ENCODE data around the gene ADRA2A.

ADRA2A gene

GRCh38 chr10:111083222-111084095, 6.6 kb downstream of the ADRA2A start:
- DNase-seq (ENCODE audit: low read depth), result no peak

GRCh38 chr10:111084366-111085255, 7.8 kb downstream of the ADRA2A start:
- DNase-seq (ENCODE audit: low read depth), result no peak

DNA sequence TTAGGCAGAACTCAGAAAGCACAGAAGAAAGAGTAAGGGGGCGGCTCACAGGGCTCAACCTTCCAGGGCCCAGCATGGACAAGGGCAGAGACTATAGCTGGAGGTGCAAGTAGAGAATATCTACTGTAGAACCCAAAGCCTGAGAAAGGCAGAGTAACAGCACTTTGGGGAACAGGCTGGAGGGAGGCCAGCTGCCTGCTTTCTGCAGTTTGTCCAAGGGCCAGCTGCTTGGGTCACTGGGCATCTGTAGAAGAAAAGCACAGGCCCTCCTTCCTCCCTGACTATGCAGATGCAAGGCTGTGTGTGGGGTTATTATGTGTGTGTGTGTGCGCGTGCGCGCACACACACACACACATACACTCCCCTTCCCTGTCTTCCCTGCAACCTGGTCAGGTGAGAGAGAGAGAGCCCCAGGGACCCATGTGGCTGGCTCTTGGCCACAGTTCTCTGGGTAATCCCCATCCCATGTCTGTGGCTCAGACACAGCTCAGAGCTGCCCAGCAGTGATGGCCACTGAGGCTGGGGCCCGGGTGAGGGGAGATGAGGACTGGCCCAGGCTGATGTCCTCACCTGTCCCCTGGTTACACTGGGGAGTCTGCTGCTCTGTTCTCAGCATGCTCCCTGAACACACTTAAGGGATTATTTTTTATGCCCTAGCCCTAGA, 9.0 kb downstream of the ADRA2A start:
- no peak for DNase-seq (ENCODE audit: low read depth)

DNA sequence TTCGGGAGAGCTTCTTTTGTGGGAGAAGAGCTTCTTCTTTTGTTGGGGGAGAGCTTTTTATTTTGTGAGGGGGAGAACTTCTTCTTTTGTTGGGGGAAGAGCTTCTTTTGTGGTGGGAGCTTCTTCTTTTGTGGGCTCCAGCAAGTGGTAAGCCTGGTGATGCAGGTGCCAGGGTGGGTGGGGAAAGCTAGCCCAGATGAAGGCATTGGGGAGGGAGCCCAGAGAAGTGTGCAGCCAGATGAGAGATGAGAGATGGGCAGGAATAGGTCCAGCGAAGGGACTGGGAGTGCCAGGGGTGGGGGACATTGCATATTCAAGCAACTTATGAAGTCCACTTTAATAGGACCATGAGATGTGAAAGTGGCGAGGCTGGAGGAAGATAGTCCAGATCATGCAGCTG, 9.7 kb downstream of the ADRA2A start:
- no peak for DNase-seq (ENCODE audit: low read depth)

- DNase-seq (ENCODE audit: low read depth), result no peak
Measured at GRCh38 chr10:111087331-111087756, 10.5 kb downstream of the ADRA2A start.

- no peak for DNase-seq (ENCODE audit: low read depth)
Measured at GRCh38 chr10:111087968-111088505, 11.2 kb downstream of the ADRA2A start.

DNA sequence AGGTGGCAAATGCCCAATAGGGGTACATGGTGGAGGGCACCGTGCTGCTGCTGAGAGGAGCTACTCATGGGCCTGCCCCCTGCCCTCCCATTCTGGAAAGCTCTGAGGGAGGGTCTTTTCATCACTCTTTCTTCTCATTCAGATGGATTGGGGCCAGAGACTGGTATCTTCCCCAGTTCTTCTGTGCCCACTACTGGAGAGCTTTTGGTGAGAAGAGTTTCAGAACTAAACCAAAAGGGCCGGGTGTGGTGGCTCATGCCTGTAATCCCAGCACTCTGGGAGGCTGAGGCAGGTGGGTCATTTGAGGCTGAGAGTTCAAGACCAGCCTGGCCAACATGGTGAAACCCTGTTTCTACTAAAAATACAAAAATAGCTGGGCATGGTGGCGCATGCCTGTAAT, 12.5 kb downstream of the ADRA2A start:
- DNase-seq (ENCODE audit: low read depth), result no peak

DNA sequence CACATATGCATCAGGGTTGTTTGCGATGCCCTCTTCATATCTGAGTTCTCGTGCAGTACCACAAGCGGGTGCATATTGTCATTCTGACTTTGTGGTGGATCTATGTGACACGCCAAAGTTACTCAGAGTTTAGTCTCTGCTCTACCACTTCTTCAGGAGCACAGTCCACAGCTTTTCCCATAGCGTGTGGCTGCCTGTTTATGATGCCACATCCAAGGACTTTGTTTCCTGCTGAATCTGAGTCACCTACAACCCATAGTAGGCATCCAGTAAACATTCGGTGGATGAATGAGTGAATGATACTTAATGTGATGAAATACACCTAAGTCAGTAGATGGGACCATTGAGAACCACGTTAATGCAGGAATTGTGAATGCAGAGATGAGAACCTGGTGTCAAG, 15.0 kb downstream of the ADRA2A start:
- DNase-seq (ENCODE audit: low read depth), result no peak

DNA sequence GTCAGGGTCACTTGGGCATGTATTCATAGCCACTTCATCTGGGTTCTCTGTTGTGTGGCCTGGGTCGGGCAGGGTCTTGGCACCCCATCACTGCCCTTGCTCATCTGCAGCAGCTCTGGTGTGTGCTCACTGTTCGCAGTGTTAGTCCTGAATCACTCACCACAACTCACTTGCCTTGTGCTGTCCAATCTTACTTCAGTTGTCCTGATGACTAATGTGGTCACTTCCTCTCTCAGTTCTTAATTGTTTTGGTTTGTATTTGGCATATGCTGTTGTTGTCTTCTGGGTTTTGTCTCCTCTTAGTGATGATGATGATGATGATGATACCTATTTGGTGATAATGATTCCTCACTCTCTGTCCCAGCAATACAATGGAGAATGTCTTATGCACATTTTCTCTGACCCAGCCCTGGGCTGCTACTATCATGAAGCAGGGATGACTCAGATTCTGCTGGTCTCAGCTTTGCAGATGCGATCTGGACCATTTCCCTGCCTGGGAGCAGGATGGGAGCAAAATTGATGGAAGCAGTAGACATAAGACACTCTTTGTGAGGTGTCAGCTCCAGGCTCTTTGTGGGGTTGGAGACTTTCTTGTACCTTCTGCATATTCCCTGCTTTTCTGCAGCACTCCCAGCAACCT, 17.0 kb downstream of the ADRA2A start:
- DNase-seq (ENCODE audit: low read depth), result no peak

DNA sequence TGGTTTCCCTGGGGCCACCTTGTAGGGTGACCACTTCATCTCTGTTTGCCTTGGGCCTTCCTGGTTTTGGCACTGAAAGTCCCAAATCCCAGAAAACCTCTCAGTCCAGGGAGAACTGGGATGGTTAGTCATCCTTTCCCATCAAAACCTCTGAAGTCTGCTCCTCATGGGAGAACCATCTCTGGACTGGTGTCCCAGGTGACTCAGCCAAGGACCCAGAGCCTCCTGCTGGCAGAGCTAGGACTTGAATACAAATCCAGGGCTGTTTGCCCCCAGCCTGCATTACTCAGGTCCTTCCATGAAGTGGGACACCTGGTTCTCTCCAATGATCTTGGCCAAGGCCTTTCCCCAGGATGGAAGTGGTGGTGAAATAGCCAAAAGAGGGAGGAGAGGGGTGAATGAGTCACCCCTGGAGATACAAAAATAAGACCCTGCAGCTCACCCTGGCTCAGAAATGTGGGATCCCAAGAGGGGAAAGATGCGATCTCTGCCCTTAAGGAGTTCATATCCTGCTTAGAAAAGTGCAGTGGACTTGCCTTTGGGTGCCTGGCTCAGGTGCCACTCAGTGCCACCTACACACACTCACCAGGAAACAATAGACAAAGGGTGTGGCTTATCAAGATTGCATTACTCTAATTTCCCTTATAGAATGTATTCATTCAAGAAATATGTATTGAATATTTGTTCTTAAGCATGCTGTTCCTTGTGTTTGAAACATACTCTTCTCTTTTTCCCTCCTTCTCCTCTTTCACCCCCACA, 22.0 kb downstream of the ADRA2A start:
- DNase-seq (ENCODE audit: low read depth), result no peak

- no peak for DNase-seq (ENCODE audit: low read depth)
Measured at GRCh38 chr10:111100198-111100597, 23.4 kb downstream of the ADRA2A start.

- DNase-seq (ENCODE audit: low read depth), result no peak
Measured at GRCh38 chr10:111101796-111102195, 25.0 kb downstream of the ADRA2A start.

GRCh38 chr10:111102359-111102837, 25.6 kb downstream of the ADRA2A start:
- no peak for DNase-seq (ENCODE audit: low read depth)

DNA sequence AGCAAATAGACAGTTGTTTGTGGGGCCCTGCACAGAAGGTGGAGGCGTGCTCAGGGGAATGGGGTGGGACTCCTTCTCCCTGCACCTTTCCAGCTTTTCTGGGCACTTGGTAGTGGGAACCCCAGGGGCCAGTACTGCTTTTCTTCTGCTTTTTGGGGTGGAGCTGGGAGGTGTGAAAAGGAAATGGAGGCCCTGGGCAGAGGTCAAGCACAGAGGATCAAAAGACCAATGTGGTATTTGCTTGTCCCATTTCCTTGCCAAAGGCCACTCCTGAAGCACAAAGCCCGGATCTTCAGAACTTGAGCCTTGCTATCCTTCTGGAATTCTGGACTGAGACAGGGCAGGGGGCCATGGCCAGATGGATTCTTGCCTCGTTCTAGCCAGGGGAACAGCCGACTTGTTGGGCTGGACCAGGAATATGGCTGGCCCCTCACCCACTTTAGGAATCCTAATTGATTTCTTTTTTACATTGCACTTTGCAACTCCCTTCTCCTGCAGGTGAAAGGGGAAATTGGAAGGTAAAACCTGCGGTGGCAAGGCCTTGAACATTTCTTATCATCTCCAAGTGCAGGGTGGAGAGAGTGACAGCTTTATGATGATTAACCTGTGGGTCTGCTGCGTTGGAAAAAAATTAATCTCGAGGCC, 26.5 kb downstream of the ADRA2A start:
- DNase-seq (ENCODE audit: low read depth), result no peak

GRCh38 chr10:111104811-111105210, 28.0 kb downstream of the ADRA2A start:
- DNase-seq (ENCODE audit: low read depth), result no peak

DNA sequence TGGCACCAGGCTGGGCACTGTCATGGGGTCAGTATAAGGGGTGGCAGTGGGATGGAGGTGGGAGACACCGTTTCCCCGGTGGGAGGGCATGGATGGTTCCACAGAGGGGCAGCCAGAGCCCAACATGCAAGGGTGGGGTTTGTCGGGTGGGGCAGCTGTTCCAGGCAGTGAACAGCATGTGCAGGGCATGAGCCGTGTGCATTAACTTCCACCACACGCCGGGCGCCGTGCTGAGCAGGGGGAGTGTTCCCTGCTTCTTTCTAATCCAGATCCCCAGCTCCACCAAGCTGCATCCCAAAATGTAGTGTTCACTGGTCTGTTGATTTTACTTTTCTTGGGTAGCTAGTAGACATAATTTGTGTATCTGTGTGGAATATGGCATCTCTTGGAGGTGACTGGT, 29.3 kb downstream of the ADRA2A start:
- DNase-seq (ENCODE audit: low read depth), result no peak

- no peak for DNase-seq (ENCODE audit: low read depth)
Measured at GRCh38 chr10:111107023-111107422, 30.2 kb downstream of the ADRA2A start.

GRCh38 chr10:111107846-111108245, 31.0 kb downstream of the ADRA2A start:
- DNase-seq (ENCODE audit: low read depth), result no peak

- no peak for DNase-seq (ENCODE audit: low read depth)
Measured at GRCh38 chr10:111108441-111108840, 31.6 kb downstream of the ADRA2A start.
